IPS-11a (cell line): ENCODE measurements around the gene NSUN7.
A peak's percentile ranks its signal among the peaks of the same experiment; 100 is the strongest.

Source experiments
- H3K4me3 ChIP-seq: one replicate; pipeline ENCODE4 v1.5.1; 2013; ENCODE audit warnings: low read depth, low read length, control low read depth

The NSUN7 gene

GRCh38 chr4:40843696-40844095, 93.9 kb downstream of the NSUN7 start:
- H3K4me3 ChIP-seq: no peak overlapping the region

DNA sequence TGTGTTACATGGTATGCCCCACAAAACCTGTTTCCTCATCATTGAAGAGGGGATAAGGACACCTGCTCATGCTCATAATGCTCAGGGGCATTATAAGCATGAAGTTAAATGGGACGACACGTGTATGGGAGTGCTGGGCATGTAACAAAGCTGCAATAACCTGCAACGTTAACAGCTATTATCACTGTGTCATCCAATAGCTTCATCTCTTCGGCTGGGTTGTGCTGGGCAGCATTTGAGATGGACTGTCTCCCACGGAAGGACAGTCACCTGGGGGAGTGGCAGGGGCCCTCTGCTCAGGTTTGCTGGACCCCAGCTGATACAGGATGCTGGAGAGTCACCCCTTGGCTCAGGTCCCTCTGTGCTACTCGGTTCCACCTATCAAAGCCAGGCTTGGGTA, 94.5 kb downstream of the NSUN7 start:
- no peak overlapping the region for H3K4me3 ChIP-seq

DNA sequence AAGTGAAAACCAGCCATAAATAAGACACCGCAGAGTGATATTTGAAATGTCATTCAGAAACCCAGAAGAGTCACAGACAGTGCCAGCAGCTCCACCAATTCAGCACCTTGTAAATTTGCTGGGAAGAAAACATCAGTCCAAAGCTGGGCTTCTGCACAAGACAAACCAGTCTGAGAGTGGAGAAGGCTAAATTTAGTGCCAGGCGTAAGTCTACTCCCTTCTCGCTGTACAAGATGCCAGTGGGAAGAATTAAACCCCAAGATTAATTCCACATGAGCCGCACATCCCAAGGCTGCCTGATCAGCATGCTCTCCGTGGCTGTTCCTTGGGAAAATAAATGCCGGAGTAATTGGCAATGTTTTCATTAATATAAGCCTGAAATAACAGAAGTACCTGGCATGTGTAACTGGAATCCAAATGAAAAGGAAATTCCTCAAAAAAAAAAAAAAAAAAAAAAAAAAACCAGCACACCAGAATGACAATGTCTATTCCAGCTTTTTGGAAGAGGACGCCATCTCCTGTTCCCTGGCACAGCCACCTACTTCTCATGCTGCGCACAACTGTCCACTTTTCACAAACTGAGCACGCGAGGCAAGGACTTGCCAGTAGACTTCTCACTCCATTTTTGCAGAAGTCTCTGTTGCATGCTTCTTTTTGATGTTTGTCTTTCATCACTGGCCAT, 95.5 kb downstream of the NSUN7 start:
- H3K4me3 ChIP-seq: no peak overlapping the region

- no peak overlapping the region for H3K4me3 ChIP-seq
Measured at GRCh38 chr4:40846532-40846931, 96.8 kb downstream of the NSUN7 start.

DNA sequence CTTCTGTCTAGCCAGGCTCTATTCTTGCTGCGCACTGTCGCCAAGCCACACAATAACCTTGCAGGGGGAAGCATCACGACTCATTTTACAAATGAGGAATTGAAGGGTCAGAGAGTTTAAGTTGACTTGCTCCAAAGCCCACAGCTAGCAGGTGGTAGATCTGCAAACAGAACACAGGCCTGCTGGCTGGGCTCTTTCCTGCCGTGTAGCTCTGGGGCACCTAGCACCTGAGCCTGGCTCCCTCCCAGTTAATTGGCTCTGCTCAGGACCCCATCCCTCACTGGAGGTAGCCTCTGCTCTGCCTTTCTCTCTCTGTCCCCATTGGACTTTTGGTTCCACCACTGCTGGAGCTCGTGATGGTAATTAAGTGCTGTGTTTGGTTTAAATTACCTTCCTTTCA, 98.5 kb downstream of the NSUN7 start:
- H3K4me3 ChIP-seq: no peak overlapping the region

- no peak overlapping the region for H3K4me3 ChIP-seq
Measured at GRCh38 chr4:40848940-40849339, 99.2 kb downstream of the NSUN7 start.

GRCh38 chr4:40850496-40850895, 100.7 kb downstream of the NSUN7 start:
- H3K4me3 ChIP-seq: no peak overlapping the region

GRCh38 chr4:40856277-40856839, 106.6 kb downstream of the NSUN7 start:
- H3K4me3 ChIP-seq: peak overlapping the region; percentile 79

DNA sequence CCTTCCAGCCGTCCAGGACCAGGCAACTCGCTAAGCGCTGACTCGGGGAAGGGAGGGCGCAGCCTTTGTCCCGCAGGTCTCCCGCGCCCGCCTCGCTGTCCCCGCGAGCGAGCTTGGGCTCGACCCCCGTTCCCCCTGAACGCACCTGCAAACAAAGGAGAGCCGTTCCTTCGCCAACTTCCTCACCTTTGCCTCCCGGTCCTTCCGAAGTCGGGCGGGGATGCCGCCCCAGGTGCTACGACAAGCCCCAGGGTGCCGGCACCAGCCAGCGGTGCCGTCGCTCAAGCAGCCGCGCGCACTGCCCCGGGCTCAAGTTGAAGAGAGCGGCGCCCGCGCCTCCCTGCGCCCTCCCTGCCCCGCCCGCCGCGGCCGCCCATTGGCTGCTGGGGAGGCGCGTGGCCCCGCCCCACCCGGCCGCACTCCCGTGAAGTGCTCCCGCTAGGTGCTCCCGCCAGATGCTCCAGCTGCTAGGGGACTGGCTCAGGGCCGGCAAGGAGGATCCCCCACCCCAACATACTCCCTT, 107.1 kb downstream of the NSUN7 start:
- H3K4me3 ChIP-seq: peak overlapping the region; percentile 79

- no peak overlapping the region for H3K4me3 ChIP-seq
Measured at GRCh38 chr4:40857956-40858355, 108.2 kb downstream of the NSUN7 start.

- H3K4me3 ChIP-seq: no peak overlapping the region
Measured at GRCh38 chr4:40858962-40859361, 109.2 kb downstream of the NSUN7 start.
